Measurements from ENCODE around the gene CDC42BPB.

DNA sequence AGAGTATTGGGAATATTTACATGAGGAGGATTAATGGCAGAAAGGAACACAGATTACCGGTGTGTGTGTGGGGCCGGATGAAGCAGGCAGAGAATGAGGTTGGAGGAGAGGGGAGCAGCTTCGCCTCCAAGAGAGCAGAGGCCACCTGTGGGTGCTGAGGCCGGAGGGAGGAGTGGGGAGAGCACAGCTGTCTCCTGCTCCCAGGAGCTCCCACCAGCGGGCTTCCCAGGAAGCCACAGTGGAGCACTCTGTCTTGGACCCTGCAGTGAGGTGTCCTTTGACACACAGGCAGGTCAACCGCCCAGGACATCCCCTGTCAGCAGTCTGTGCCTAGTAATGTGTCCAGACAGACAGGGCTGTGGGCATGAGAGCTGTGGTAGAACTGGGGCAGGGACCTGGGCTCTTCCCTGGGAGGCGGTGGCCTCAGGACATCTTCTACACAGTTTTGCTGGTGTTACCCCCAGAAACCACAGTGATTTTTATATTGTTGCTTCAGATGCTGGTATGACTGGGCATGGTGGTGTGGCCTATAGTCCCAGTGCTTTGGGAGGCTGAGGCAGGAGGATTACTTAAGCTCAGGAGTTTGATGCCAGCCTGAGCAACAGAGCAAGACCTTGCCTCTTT is 153.3 kb downstream of the CDC42BPB start:
- TF ChIP-seq, protein P1, sequence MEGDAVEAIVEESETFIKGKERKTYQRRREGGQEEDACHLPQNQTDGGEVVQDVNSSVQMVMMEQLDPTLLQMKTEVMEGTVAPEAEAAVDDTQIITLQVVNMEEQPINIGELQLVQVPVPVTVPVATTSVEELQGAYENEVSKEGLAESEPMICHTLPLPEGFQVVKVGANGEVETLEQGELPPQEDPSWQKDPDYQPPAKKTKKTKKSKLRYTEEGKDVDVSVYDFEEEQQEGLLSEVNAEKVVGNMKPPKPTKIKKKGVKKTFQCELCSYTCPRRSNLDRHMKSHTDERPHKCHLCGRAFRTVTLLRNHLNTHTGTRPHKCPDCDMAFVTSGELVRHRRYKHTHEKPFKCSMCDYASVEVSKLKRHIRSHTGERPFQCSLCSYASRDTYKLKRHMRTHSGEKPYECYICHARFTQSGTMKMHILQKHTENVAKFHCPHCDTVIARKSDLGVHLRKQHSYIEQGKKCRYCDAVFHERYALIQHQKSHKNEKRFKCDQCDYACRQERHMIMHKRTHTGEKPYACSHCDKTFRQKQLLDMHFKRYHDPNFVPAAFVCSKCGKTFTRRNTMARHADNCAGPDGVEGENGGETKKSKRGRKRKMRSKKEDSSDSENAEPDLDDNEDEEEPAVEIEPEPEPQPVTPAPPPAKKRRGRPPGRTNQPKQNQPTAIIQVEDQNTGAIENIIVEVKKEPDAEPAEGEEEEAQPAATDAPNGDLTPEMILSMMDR (IDR thresholded peaks at IDR 0.05) = no peak
- TF ChIP-seq POLR2A (IDR thresholded peaks at IDR 0.05) = no peak
